HepG2 (cell line): Measurements from ENCODE around the gene MRNIP. TPM values are rescaled to one million over a fixed set of nuclear protein-coding genes. Genes with fewer than 3 reads are reported as not detected.

Experiments
- ATM ChIP-seq: fragments of 450-650 bp; IDR thresholded peaks from 2 replicates; pipeline ENCODE4 v1.7.1; 2017; ENCODE audit warnings: mild to moderate bottlenecking, borderline replicate concordance
- ATRX ChIP-seq: sonication (generic); formaldehyde crosslinking; IDR thresholded peaks from 2 replicates; pipeline ENCODE4 v1.4.0; 2020; ENCODE audit warnings: missing genetic modification reagents, borderline replicate concordance
- BRD4 ChIP-seq: sonication (generic); formaldehyde crosslinking; IDR thresholded peaks from 2 replicates; pipeline ENCODE4 v1.4.0; 2020; ENCODE audit warnings: missing genetic modification reagents
- CBX5 ChIP-seq: sonication (generic); formaldehyde crosslinking; IDR thresholded peaks from 2 replicates; pipeline ENCODE4 v1.4.0; 2020; ENCODE audit warnings: missing genetic modification reagents, borderline replicate concordance
- CENPX ChIP-seq: sonication (generic); formaldehyde crosslinking; IDR thresholded peaks from 2 replicates; pipeline ENCODE4 v1.9.0; 2021; ENCODE audit warnings: mild to moderate bottlenecking, missing genetic modification reagents, moderate library complexity
- HBP1 ChIP-seq: IDR thresholded peaks from 2 replicates; pipeline ENCODE4 v1.6.1; 2016; ENCODE audit warnings: low read depth, control low read depth
- HNRNPL ChIP-seq: fragments of 200-400 bp; formaldehyde crosslinking; IDR thresholded peaks from 2 replicates; pipeline ENCODE4 v1.6.1; 2017; ENCODE audit warnings: mild to moderate bottlenecking, low read depth, low read length
- MAFK ChIP-seq, 2 experiments: IDR thresholded peaks in 1 of 2; conservative IDR thresholded peaks in 1 of 2; 2 replicates each; pipeline ENCODE4 v1.6.1; 2011; ENCODE audit warnings: improper control_type of control experiment in 2 of 2, low read length in 2 of 2
- MYNN ChIP-seq: sonication (generic); formaldehyde crosslinking; IDR thresholded peaks from 2 replicates; pipeline ENCODE4 v1.4.0; 2020; ENCODE audit warnings: mild to moderate bottlenecking, low read depth, missing genetic modification reagents
- SALL1 ChIP-seq: sonication (generic); formaldehyde crosslinking; IDR thresholded peaks from 2 replicates; pipeline ENCODE4 v1.8.0; 2022; ENCODE audit warnings: mild to moderate bottlenecking, missing genetic modification reagents
- SETDB1 ChIP-seq: sonication (generic); formaldehyde crosslinking; IDR thresholded peaks from 2 replicates; pipeline ENCODE4 v1.5.1; 2020; ENCODE audit warnings: missing genetic modification reagents, mild to moderate bottlenecking, borderline replicate concordance
- SP4 ChIP-seq: sonication (generic); formaldehyde crosslinking; IDR thresholded peaks from 2 replicates; pipeline ENCODE4 v1.8.1; 2023; ENCODE audit warnings: mild to moderate bottlenecking, missing genetic modification reagents
- YEATS4 ChIP-seq: sonication (generic); formaldehyde crosslinking; IDR thresholded peaks from 2 replicates; pipeline ENCODE4 v1.4.0; 2020; ENCODE audit warnings: missing genetic modification reagents, borderline replicate concordance
- ZGPAT ChIP-seq: IDR thresholded peaks from 2 replicates; pipeline ENCODE4 v1.6.1; 2016; ENCODE audit warnings: mild to moderate bottlenecking
- ZKSCAN8 ChIP-seq: IDR thresholded peaks from 2 replicates; pipeline ENCODE4 v1.6.1; 2016; ENCODE audit warnings: borderline replicate concordance, missing genetic modification reagents, missing compliant biosample characterization
- ZNF292 ChIP-seq: sonication (generic); formaldehyde crosslinking; IDR thresholded peaks from 2 replicates; pipeline ENCODE4 v1.8.1; 2022; ENCODE audit warnings: mild to moderate bottlenecking, low read depth, missing genetic modification reagents, borderline replicate concordance
- ZNF44 ChIP-seq: sonication (generic); formaldehyde crosslinking; IDR thresholded peaks from 2 replicates; pipeline ENCODE4 v1.5.1; 2020; ENCODE audit warnings: mild to moderate bottlenecking, missing genetic modification reagents
- ZNF562 ChIP-seq: sonication (generic); formaldehyde crosslinking; IDR thresholded peaks from 2 replicates; pipeline ENCODE4 v1.8.0; 2022; ENCODE audit warnings: missing genetic modification reagents, borderline replicate concordance
- ZNF609 ChIP-seq: sonication (generic); formaldehyde crosslinking; IDR thresholded peaks from 2 replicates; pipeline ENCODE4 v1.4.0; 2020; ENCODE audit warnings: mild to moderate bottlenecking, missing genetic modification reagents, borderline replicate concordance
- ZNF660 ChIP-seq: sonication (generic); formaldehyde crosslinking; IDR thresholded peaks from 2 replicates; pipeline ENCODE4 v1.5.1; 2020; ENCODE audit warnings: mild to moderate bottlenecking, low read depth, missing genetic modification reagents, borderline replicate concordance
- ZNF75D ChIP-seq: sonication (generic); formaldehyde crosslinking; IDR thresholded peaks from 2 replicates; pipeline ENCODE4 v1.8.1; 2023; ENCODE audit warnings: missing genetic modification reagents, mild to moderate bottlenecking, borderline replicate concordance
- ZNF768 ChIP-seq: sonication (generic); formaldehyde crosslinking; IDR thresholded peaks from 2 replicates; pipeline ENCODE4 v1.4.0; 2020; ENCODE audit warnings: missing genetic modification reagents
- polyA plus RNA-seq, 8 experiments: library from polyadenylated mRNA; depleted of rRNA in 3 of 8; stranded (reverse) in 7 of 8; unstranded in 1 of 8; fragments of >200 nt; fragmentation: Illumina TruSeq in 4 of 8; extraction: Trizol in 4 of 8; gene quantifications; 2 replicates each; pipeline versions ENCODE4 v1.2.1 to v1.2.3, GENCODE V29; 2011 to 2016; ENCODE audit warnings: low read depth in 4 of 8, missing spikeins in 1 of 8, mixed read lengths in 1 of 8; ENCODE audit not compliant: insufficient read depth in 1 of 8
- total RNA-seq, 5 experiments: library from RNA; depleted of rRNA; stranded (reverse); fragments of >200 nt; fragmentation: Illumina TruSeq; extraction: Trizol; gene quantifications; 2 replicates each; pipeline ENCODE4 v1.2.3, GENCODE V29; 2016; ENCODE audit warnings: low read depth in 1 of 5

Gene MRNIP
- total and polyA plus RNA-seq, 2 of the 13 experiments (the other 11 are each of a cell fraction or from before 2014, with no cell fraction given): 15.5 to 34.1 TPM

- TF ChIP-seq ZGPAT (CRISPR knock-in tag) (peak; percentile 82), SETDB1 (no peak), ZNF292 (CRISPR knock-in tag) (peak; percentile 89), BRD4 (CRISPR knock-in tag) (peak; percentile 75; the same call in 1 of the 2 replicates), MYNN (CRISPR knock-in tag) (no peak), ZNF768 (CRISPR knock-in tag) (peak; percentile 37; the same call in 1 of the 2 replicates), ZKSCAN8 (no peak; the same call in 1 of the 2 replicates), ZNF660 (CRISPR knock-in tag) (0 out of 2 replicates have a peak, but pooled peaks have one; percentile 16), SP4 (CRISPR knock-in tag) (peak; percentile 94), CENPX (no peak), ATM (no peak), ATRX (CRISPR knock-in tag) (no peak), ZNF562 (CRISPR knock-in tag) (no peak), ZNF75D (CRISPR knock-in tag) (no peak), YEATS4 (CRISPR knock-in tag) (peak; percentile 89), HBP1 (CRISPR knock-in tag) (no peak), MAFK (conservative IDR thresholded peaks at IDR 0.05 in 1 of 2, IDR thresholded peaks at IDR 0.05 in 1 of 2; ENCODE audit: low read length in 2 of 2) (no peak), SALL1 (CRISPR knock-in tag) (peak; percentile 91), CBX5 (peak; percentile 76; the same call in 1 of the 2 replicates), HNRNPL (peak; percentile 59; the same call in 1 of the 2 replicates), ZNF609 (no peak; the same call in 1 of the 2 replicates), ZNF44 (CRISPR knock-in tag) (0 out of 2 replicates have a peak, but pooled peaks have one; percentile 49)
Measured at GRCh38 chr5:179858586-179859427, at the start of gene MRNIP (continued).
